ENCODE measurements around the gene CPED1.

The CPED1 gene

DNA sequence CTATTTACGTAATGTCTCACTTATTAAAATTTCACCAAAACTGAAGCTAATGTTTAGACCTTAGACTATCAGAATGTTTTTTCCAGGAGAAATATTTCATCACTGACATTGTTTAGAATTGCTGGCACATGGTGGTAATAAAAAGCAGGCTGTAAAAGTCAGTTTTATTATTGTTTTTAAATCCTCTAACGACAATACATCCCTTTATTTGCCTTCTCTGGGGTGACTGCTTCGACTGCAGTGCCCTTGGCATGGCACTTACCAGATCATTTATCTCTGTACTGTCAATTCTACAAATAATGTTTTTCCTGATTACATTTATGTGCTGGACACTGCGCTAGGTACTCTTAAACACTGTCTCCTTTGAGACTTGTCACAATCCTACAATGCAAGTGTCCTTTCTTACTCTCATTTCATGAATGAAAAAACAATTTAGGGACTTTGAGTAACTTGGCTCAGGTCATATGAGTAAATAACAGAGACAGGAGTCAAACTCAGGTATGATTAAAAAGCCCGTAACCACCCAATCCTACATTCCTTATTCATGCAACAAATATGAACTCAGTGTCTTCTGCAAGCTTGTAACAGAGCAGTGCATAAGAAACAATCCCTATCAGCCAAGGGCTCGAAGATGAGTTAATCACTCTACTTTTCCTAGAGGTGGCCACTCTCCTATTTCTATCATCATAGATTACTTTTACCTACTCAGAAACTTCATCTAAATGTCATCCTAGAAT is 43.5 kb upstream of the CPED1 start:
- DNase-seq (ENCODE audit: low spot score): no peak
- H3K36me3 ChIP-seq (ENCODE audit: low read depth): no peaks in the 10 kb centered on the region
- ATAC-seq (ENCODE audit: low read depth): peak; percentile 74
- H3K27ac ChIP-seq (ENCODE audit: poor library complexity, severe bottlenecking): no peak overlapping the region
- no peaks in the 10 kb centered on the region for H3K9me3 ChIP-seq (ENCODE audit: severe bottlenecking)
- H3K4me1 ChIP-seq (ENCODE audit: insufficient read depth, poor library complexity, severe bottlenecking): peaks cover 5% of the 10 kb centered on the region
- no peaks in the 10 kb centered on the region for H3K27me3 ChIP-seq (ENCODE audit: insufficient read depth, poor library complexity, severe bottlenecking)
- TF ChIP-seq, protein P1, sequence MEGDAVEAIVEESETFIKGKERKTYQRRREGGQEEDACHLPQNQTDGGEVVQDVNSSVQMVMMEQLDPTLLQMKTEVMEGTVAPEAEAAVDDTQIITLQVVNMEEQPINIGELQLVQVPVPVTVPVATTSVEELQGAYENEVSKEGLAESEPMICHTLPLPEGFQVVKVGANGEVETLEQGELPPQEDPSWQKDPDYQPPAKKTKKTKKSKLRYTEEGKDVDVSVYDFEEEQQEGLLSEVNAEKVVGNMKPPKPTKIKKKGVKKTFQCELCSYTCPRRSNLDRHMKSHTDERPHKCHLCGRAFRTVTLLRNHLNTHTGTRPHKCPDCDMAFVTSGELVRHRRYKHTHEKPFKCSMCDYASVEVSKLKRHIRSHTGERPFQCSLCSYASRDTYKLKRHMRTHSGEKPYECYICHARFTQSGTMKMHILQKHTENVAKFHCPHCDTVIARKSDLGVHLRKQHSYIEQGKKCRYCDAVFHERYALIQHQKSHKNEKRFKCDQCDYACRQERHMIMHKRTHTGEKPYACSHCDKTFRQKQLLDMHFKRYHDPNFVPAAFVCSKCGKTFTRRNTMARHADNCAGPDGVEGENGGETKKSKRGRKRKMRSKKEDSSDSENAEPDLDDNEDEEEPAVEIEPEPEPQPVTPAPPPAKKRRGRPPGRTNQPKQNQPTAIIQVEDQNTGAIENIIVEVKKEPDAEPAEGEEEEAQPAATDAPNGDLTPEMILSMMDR (IDR thresholded peaks at IDR 0.05; ENCODE audit: poor library complexity, severe bottlenecking): no peak
- no peak overlapping the region for H3K4me3 ChIP-seq (ENCODE audit: severe bottlenecking)

DNA sequence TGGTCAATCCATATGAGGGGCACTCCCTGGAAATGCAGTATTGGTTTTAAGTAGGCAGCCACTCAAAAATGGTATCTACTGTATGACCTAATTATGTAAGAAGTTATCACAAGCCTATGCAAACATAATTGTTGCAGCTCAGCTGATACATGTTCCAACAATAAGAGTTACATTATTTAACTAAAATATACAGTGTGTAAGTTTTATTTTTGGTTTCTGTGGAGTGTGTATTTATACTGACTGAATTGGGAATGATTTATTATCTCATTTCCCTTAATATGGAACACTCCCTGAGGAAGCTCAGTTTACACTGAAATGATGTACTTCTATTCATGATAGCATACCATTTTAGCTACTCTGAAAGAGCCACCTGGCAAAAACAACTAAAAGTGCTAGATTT is 40.5 kb upstream of the CPED1 start:
- DNase-seq (ENCODE audit: low spot score) (no peak), ATAC-seq (ENCODE audit: low read depth) (no peak)
- TF ChIP-seq, protein P1 (IDR thresholded peaks at IDR 0.05; ENCODE audit: poor library complexity, severe bottlenecking): no peak
- Histone ChIP-seq H3K36me3 (ENCODE audit: low read depth) (peaks cover 11% of the 10 kb centered on the region), H3K4me1 (ENCODE audit: insufficient read depth, poor library complexity, severe bottlenecking) (peaks cover 15% of the 10 kb centered on the region), H3K9me3 (ENCODE audit: severe bottlenecking) (no peaks in the 10 kb centered on the region), H3K27me3 (ENCODE audit: insufficient read depth, poor library complexity, severe bottlenecking) (no peaks in the 10 kb centered on the region), H3K27ac (ENCODE audit: poor library complexity, severe bottlenecking) (no peak overlapping the region), H3K4me3 (ENCODE audit: severe bottlenecking) (no peak overlapping the region)

DNA sequence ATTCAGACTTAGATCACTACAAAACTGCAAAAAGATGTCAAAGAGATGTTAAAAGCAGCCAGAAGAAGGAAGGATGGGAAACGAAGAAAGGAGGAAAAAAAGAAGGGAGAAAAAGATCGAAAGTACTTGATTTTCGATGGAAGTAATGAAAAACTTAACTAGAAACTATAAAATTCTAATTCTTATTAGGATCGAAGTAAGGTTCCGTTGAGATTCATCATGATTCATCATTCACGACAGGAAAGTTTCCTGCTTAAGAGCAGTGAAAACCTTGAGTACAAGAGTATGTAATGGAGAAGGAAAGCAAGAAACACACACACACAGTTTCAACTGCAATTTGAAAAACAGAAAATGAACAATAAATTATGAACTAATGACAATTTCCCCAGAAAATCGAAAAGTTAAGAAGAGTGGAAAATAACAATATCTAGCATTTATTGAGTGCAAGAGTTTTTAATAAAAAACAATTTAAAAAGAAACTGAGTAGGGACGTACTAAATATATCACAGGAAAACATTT is 39.1 kb upstream of the CPED1 start:
- TF ChIP-seq, protein P1 (IDR thresholded peaks at IDR 0.05; ENCODE audit: poor library complexity, severe bottlenecking): no peak
- no peak for DNase-seq (ENCODE audit: low spot score)

DNA sequence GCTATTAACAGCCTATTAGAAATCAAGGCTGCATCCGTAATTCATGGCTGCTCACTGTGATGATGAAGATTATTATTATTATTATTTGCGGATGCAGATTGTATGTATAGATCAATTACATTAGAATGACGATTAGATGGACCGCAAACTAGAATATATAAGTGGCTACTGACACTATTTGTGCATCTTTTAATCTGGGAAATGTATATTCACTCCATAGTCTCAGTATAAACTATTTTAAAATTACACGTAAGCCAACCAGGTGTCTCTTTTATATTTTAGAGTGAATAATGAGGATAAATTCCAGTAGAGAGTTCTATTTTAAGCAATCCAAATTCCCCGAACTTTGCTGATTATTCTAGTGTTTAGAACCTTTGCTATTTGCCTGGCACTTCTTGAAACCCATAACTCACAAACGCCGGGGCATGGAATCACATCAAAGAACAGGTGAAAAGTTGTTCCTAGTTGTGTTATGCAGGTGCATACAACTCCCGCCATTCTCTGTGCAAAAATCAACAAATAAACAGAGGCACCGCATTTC is 38.4 kb upstream of the CPED1 start:
- DNase-seq (ENCODE audit: low spot score): no peak
- Histone ChIP-seq H3K36me3 (ENCODE audit: low read depth) (peaks cover 32% of the 10 kb centered on the region), H3K27me3 (ENCODE audit: insufficient read depth, poor library complexity, severe bottlenecking) (no peaks in the 10 kb centered on the region), H3K9me3 (ENCODE audit: severe bottlenecking) (no peaks in the 10 kb centered on the region), H3K4me3 (ENCODE audit: severe bottlenecking) (peak overlapping the region; percentile 48), H3K27ac (ENCODE audit: poor library complexity, severe bottlenecking) (no peak overlapping the region), H3K4me1 (ENCODE audit: insufficient read depth, poor library complexity, severe bottlenecking) (peaks cover 15% of the 10 kb centered on the region)
- ATAC-seq (ENCODE audit: low read depth): no peak
- TF ChIP-seq, protein P1 (IDR thresholded peaks at IDR 0.05; ENCODE audit: poor library complexity, severe bottlenecking): no peak

More for the DNA sequence above, 39.1 kb upstream of the CPED1 start:
- no peaks in the 10 kb centered on the region for H3K9me3 ChIP-seq (ENCODE audit: severe bottlenecking)
- H3K36me3 ChIP-seq (ENCODE audit: low read depth): peaks cover 26% of the 10 kb centered on the region
- no peak overlapping the region for H3K27ac ChIP-seq (ENCODE audit: poor library complexity, severe bottlenecking)
- no peak for ATAC-seq (ENCODE audit: low read depth)
- H3K27me3 ChIP-seq (ENCODE audit: insufficient read depth, poor library complexity, severe bottlenecking): no peaks in the 10 kb centered on the region
- H3K4me3 ChIP-seq (ENCODE audit: severe bottlenecking): peak overlapping the region; percentile 48
- H3K4me1 ChIP-seq (ENCODE audit: insufficient read depth, poor library complexity, severe bottlenecking): peaks cover 15% of the 10 kb centered on the region

Measured in RWPE2 (cell line).